Measurements from ENCODE around the gene PRSS2.

GRCh38 chr7:142788303-142789289, 17.8 kb downstream of the PRSS2 start:
- TF ChIP-seq CTCF (conservative IDR thresholded peaks at IDR 0.05) (no peak), ZFX (IDR thresholded peaks at IDR 0.05) (no peak)

Measured in C4-2B (cell line).